OCI-LY7 (cell line): Measurements from ENCODE around the gene PAPOLG. TPM values are rescaled to one million over a fixed set of nuclear protein-coding genes. Genes with fewer than 3 reads are reported as not detected.

Experiments
- BruUV-seq: library from RNA; stranded (reverse); fragments of 400-500 nt; replicated peaks from 2 replicates; lab custom pipeline; 2021; lab: Mats Ljungman, UMichigan
- CTCF ChIA-PET: fragments of 300-600 bp; sonication (Branson Sonifier 250); formaldehyde crosslinking; loops from one replicate; lab custom pipeline; 2022; ENCODE audit warnings: antibody characterized with exemption; ENCODE audit not compliant: unreplicated experiment; lab: Charles Lee
- POLR2A ChIA-PET: fragments of 300-600 bp; sonication (Branson Sonifier 250); formaldehyde crosslinking; loops from one replicate; lab custom pipeline; 2022; ENCODE audit warnings: antibody characterized with exemption; lab: Charles Lee
- DNase-seq: peaks from one replicate; pipeline ENCODE4 v3.0.0-alpha.2; 2015; ENCODE audit warnings: low spot score
- H2AFZ ChIP-seq: fragments of 200-600 bp; sonication (generic), shearing (Covaris generic); 2 replicates; pipeline ENCODE4 v1.6.1; 2014; ENCODE audit warnings: mild to moderate bottlenecking, antibody characterized with exemption, low read length, moderate library complexity
- H3K27ac ChIP-seq: fragments of 200-600 bp; sonication (generic); 2 replicates; pipeline ENCODE4 v1.5.1; 2014; ENCODE audit warnings: mixed run types, low read depth, mild to moderate bottlenecking, moderate library complexity, low read length, inconsistent platforms; ENCODE audit not compliant: poor library complexity, severe bottlenecking
- H3K36me3 ChIP-seq: fragments of 200-600 bp; sonication (generic); 2 replicates; pipeline ENCODE4 v1.6.1; 2014; ENCODE audit warnings: mild to moderate bottlenecking, antibody characterized with exemption, low read length, moderate library complexity, mixed read lengths; ENCODE audit not compliant: insufficient read depth
- H3K4me1 ChIP-seq: fragments of 200-600 bp; sonication (generic); 2 replicates; pipeline ENCODE4 v1.5.1; 2014; ENCODE audit warnings: mild to moderate bottlenecking, low read length; ENCODE audit not compliant: insufficient read depth, poor library complexity, severe bottlenecking
- H3K4me2 ChIP-seq: fragments of 200-600 bp; sonication (generic); 2 replicates; pipeline ENCODE4 v1.6.1; 2014; ENCODE audit warnings: mild to moderate bottlenecking, low read length
- H3K4me3 ChIP-seq: fragments of 200-600 bp; sonication (generic); 2 replicates; pipeline ENCODE4 v1.5.1; 2014; ENCODE audit warnings: mild to moderate bottlenecking, low read depth, low read length; ENCODE audit not compliant: poor library complexity, severe bottlenecking
- H3K79me2 ChIP-seq: fragments of 200-600 bp; sonication (generic); 2 replicates; pipeline ENCODE4 v1.6.1; 2016; ENCODE audit warnings: low read depth, mild to moderate bottlenecking, low read length, moderate library complexity, mixed read lengths; ENCODE audit not compliant: insufficient read depth
- H3K9me2 ChIP-seq: fragments of 200-600 bp; sonication (generic); 2 replicates; pipeline ENCODE4 v1.6.1; 2016; ENCODE audit warnings: mild to moderate bottlenecking, low read length, mixed read lengths; ENCODE audit not compliant: insufficient read depth
- H3K9me3 ChIP-seq: fragments of 200-600 bp; sonication (generic); 2 replicates; pipeline ENCODE4 v1.6.1; 2014; ENCODE audit warnings: mild to moderate bottlenecking, mixed run types, low read length, mixed read lengths
- H4K20me1 ChIP-seq: fragments of 200-600 bp; sonication (generic); 2 replicates; pipeline ENCODE4 v1.6.1; 2014; ENCODE audit warnings: mild to moderate bottlenecking, antibody characterized with exemption, low read length, moderate library complexity, mixed read lengths; ENCODE audit not compliant: insufficient read depth
- CTCF ChIP-seq: fragments of 200-600 bp; sonication (generic); conservative IDR thresholded peaks from 2 replicates; pipeline ENCODE4 v1.5.1; 2014; ENCODE audit warnings: mild to moderate bottlenecking, antibody characterized with exemption, low read length, moderate library complexity, mixed read lengths
- EZH2phosphoT487 ChIP-seq: fragments of 200-600 bp; sonication (generic); IDR thresholded peaks from 2 replicates; pipeline ENCODE4 v1.6.1; 2018; ENCODE audit warnings: low read depth, borderline replicate concordance, mild to moderate bottlenecking, mixed run types, antibody characterized with exemption, low read length, moderate library complexity, mixed read lengths
- intact Hi-C: fragments of 100-400 bp; cut with micrococcal nuclease; formaldehyde crosslinking; loops from one replicate; pipeline ENCODE4 v1.10.0; 2022; ENCODE audit not compliant: unreplicated experiment
- total RNA-seq, 2 experiments: library from RNA; depleted of rRNA in 1 of 2; stranded (reverse); fragments of >200 nt in 1 of 2; shearing (Covaris generic) in 1 of 2; gene quantifications; 2 replicates each; pipeline ENCODE4 v1.2.3, GENCODE V29; 2014 to 2022

The PAPOLG gene
- total RNA-seq, 2 experiments from 2014 or later: 14.6 to 15.0 TPM

- Histone ChIP-seq H3K4me2 (no peak overlapping the region), H4K20me1 (no peaks in the 10 kb centered on the region), H3K79me2 (no peaks in the 10 kb centered on the region), H3K9me2 (no peaks in the 10 kb centered on the region), H3K36me3 (no peaks in the 10 kb centered on the region), H3K27ac (no peak overlapping the region), H2AFZ (peak overlapping the region; percentile 34; the same call in 1 of the 2 replicates), H3K4me1 (peaks cover 55% of the 10 kb centered on the region), H3K4me3 (no peak overlapping the region), H3K9me3 (no peaks in the 10 kb centered on the region)
- no TSS peak for BruUV-seq
- no peak for DNase-seq
- ChIA-PET POLR2A (interaction anchor here (1.0 to 11.5 kb wide), 3 partner anchors 11 to 63 kb away, joined by 4 to 89 read pairs (median 14); partner anchors contain the start of gene REL), CTCF (interaction anchor here (0.8 kb wide), 2 partner anchors 18 to 20 kb away, joined by 4 to 6 read pairs; no protein-coding TSS in a partner anchor)
- TF ChIP-seq CTCF: no peak
- TF ChIP-seq EZH2phosphoT487: no peak
- intact Hi-C loops: no loop called here
Measured at GRCh38 chr2:60819155-60819862, 63.2 kb downstream of the PAPOLG start.

GRCh38 chr2:60819936-60820335 lies 63.9 kb downstream of the PAPOLG start:
- POLR2A ChIA-PET: interaction anchor here (1.0 to 11.5 kb wide), 3 partner anchors 10 to 62 kb away, joined by 4 to 89 read pairs (median 14); partner anchors contain the start of gene REL
- no peaks in the 10 kb centered on the region for H3K9me3 ChIP-seq

More at GRCh38 chr2:60819936-60820335, 63.9 kb downstream of the PAPOLG start:
- no peaks in the 10 kb centered on the region for H3K9me2 ChIP-seq
- no peak overlapping the region for H3K27ac ChIP-seq
- no peaks in the 10 kb centered on the region for H3K36me3 ChIP-seq
- H3K79me2 ChIP-seq: no peaks in the 10 kb centered on the region
- peaks cover 55% of the 10 kb centered on the region for H3K4me1 ChIP-seq
- CTCF ChIA-PET: interaction anchor here (0.8 to 2.3 kb wide), 2 partner anchors 19 kb away, joined by 4 to 10 read pairs; no protein-coding TSS in a partner anchor
- no peak for DNase-seq
- intact Hi-C loops: no loop called here
- H4K20me1 ChIP-seq: no peaks in the 10 kb centered on the region
- TF ChIP-seq CTCF (no peak), EZH2phosphoT487 (no peak)
- no peak overlapping the region for H3K4me2 ChIP-seq
- 0 out of 2 replicates have a peak overlapping the region, but pooled peaks have one; percentile 34 for H2AFZ ChIP-seq
- BruUV-seq: no TSS peak
- H3K4me3 ChIP-seq: no peak overlapping the region
